GM11168 (cell line): ENCODE data around the gene MAP3K4.

Experiments used
- in situ Hi-C: fragments of 300-500 bp; cut with MboI; formaldehyde crosslinking; loops from one replicate; pipeline ENCODE4 v1.12.0; 2022; ENCODE audit warnings: low sequenced_read_pairs; ENCODE audit not compliant: unreplicated experiment

MAP3K4 gene

GRCh38 chr6:161136655-161137054 lies 145.1 kb downstream of the MAP3K4 start:
- in situ Hi-C loops: loop anchor here (25.0 kb wide), 1 partner anchor 226 kb away; no protein-coding TSS in a partner anchor

- in situ Hi-C loops: loop anchor here (25.0 kb wide), 1 partner anchor 225 kb away; no protein-coding TSS in a partner anchor
Observed at GRCh38 chr6:161137320-161137719, 145.8 kb downstream of the MAP3K4 start.

GRCh38 chr6:161137839-161138542 lies 146.4 kb downstream of the MAP3K4 start:
- in situ Hi-C loops: loop anchor here (25.0 kb wide), 1 partner anchor 224 kb away; no protein-coding TSS in a partner anchor

GRCh38 chr6:161138543-161139303 lies 147.2 kb downstream of the MAP3K4 start:
- in situ Hi-C loops: loop anchor here (25.0 kb wide), 1 partner anchor 224 kb away; no protein-coding TSS in a partner anchor

GRCh38 chr6:161139304-161139765 lies 147.8 kb downstream of the MAP3K4 start:
- in situ Hi-C loops: loop anchor here (25.0 kb wide), 1 partner anchor 223 kb away; no protein-coding TSS in a partner anchor

GRCh38 chr6:161139766-161140553 lies 148.4 kb downstream of the MAP3K4 start:
- in situ Hi-C loops: loop anchor here (25.0 kb wide), 1 partner anchor 222 kb away; no protein-coding TSS in a partner anchor

GRCh38 chr6:161140554-161140875 lies 148.9 kb downstream of the MAP3K4 start:
- in situ Hi-C loops: loop anchor here (25.0 kb wide), 1 partner anchor 222 kb away; no protein-coding TSS in a partner anchor

GRCh38 chr6:161141173-161141572 lies 149.6 kb downstream of the MAP3K4 start:
- in situ Hi-C loops: loop anchor here (25.0 kb wide), 1 partner anchor 221 kb away; no protein-coding TSS in a partner anchor

- in situ Hi-C loops: loop anchor here (25.0 kb wide), 1 partner anchor 219 kb away; no protein-coding TSS in a partner anchor
Observed at GRCh38 chr6:161142957-161143296, 151.4 kb downstream of the MAP3K4 start.

- in situ Hi-C loops: loop anchor here (25.0 kb wide), 1 partner anchor 218 kb away; no protein-coding TSS in a partner anchor
Observed at GRCh38 chr6:161143663-161144430, 152.3 kb downstream of the MAP3K4 start.

- in situ Hi-C loops: no loop called here
Observed at GRCh38 chr6:161150136-161150535, 158.6 kb downstream of the MAP3K4 start.

GRCh38 chr6:161150566-161150965 lies 159.0 kb downstream of the MAP3K4 start:
- in situ Hi-C loops: no loop called here

- in situ Hi-C loops: no loop called here
Observed at GRCh38 chr6:161151059-161151645, 159.6 kb downstream of the MAP3K4 start.

GRCh38 chr6:161151660-161152526 lies 160.3 kb downstream of the MAP3K4 start:
- in situ Hi-C loops: no loop called here

- in situ Hi-C loops: no loop called here
Observed at GRCh38 chr6:161152527-161152862, 160.9 kb downstream of the MAP3K4 start.

GRCh38 chr6:161152907-161153662 lies 161.5 kb downstream of the MAP3K4 start:
- in situ Hi-C loops: no loop called here

GRCh38 chr6:161153725-161154124 lies 162.2 kb downstream of the MAP3K4 start:
- in situ Hi-C loops: no loop called here
